Astrocyte (in vitro differentiated cells and primary cell): ENCODE results near the gene CALHM1.

ENCODE experiments used
- CTCF ChIP-seq: IDR thresholded peaks from 2 replicates; pipeline ENCODE4 v1.5.1; 2011; ENCODE audit warnings: low read depth, mild to moderate bottlenecking, inconsistent platforms, low read length, moderate library complexity; ENCODE audit not compliant: insufficient read depth
- EZH2 ChIP-seq: IDR thresholded peaks from 2 replicates; pipeline ENCODE4 v1.6.1; 2012; ENCODE audit warnings: mild to moderate bottlenecking, low read length, inconsistent platforms; ENCODE audit not compliant: insufficient read depth

GRCh38 chr10:103493362-103493915 lies 34.7 kb upstream of the CALHM1 start, which contains the start of gene NEURL1:
- TF ChIP-seq CTCF (no peak), EZH2 (peak; percentile 35)
